PC-3 (cell line): ENCODE data around the gene ZNF311. TPM values are rescaled to one million over a fixed set of nuclear protein-coding genes. Genes with fewer than 3 reads are reported as not detected.

Source experiments
- ATAC-seq: fragments of 200-7000 bp; cut with Tn5 transposase; 2 replicates; pipeline ENCODE4 v1.9.1; 2020; ENCODE audit warnings: mild to moderate bottlenecking, moderate library complexity
- BruUV-seq: library from RNA; stranded (reverse); fragments of 400-500 nt; replicated peaks from 2 replicates; lab custom pipeline; 2021; lab: Mats Ljungman, UMichigan
- CTCF ChIA-PET: fragments of 300-600 bp; sonication (Branson Sonifier 250); formaldehyde crosslinking; loops from one replicate; lab custom pipeline; 2022; ENCODE audit warnings: antibody characterized with exemption; lab: Charles Lee
- POLR2A ChIA-PET: fragments of 300-600 bp; sonication (Branson Sonifier 250); formaldehyde crosslinking; loops from one replicate; lab custom pipeline; 2022; ENCODE audit warnings: antibody characterized with exemption; ENCODE audit not compliant: unreplicated experiment; lab: Charles Lee
- DNase-seq: peaks from one replicate; pipeline ENCODE4 v3.0.0-alpha.2; 2015
- H2AFZ ChIP-seq: fragments of 300-600 bp; sonication (generic); 2 replicates; pipeline ENCODE4 v1.6.0; 2016; ENCODE audit warnings: antibody characterized with exemption, low read length
- H3F3A ChIP-seq: fragments of 300-600 bp; sonication (generic); one replicate; pipeline ENCODE4 v1.6.0; 2017; ENCODE audit warnings: antibody characterized with exemption, low read length, control low read depth, mild to moderate bottlenecking; ENCODE audit not compliant: unreplicated experiment
- H3K27ac ChIP-seq: fragments of 300-600 bp; sonication (generic); 2 replicates; pipeline ENCODE4 v1.5.1; 2016; ENCODE audit warnings: mild to moderate bottlenecking, low read length
- H3K27me3 ChIP-seq: fragments of 300-600 bp; sonication (generic); 2 replicates; pipeline ENCODE4 v1.6.1; 2016; ENCODE audit warnings: low read length, mixed read lengths
- H3K36me3 ChIP-seq: fragments of 300-600 bp; sonication (generic); 2 replicates; pipeline ENCODE4 v1.6.1; 2016; ENCODE audit warnings: low read depth, mixed run types, low read length, mixed read lengths
- H3K4me1 ChIP-seq: fragments of 300-600 bp; sonication (generic); 2 replicates; pipeline ENCODE4 v1.5.1; 2016; ENCODE audit warnings: low read length; ENCODE audit not compliant: insufficient read depth
- H3K4me2 ChIP-seq: fragments of 300-600 bp; sonication (generic); 2 replicates; pipeline ENCODE4 v1.6.0; 2016; ENCODE audit warnings: low read length
- H3K4me3 ChIP-seq: fragments of 300-600 bp; sonication (generic); 2 replicates; pipeline ENCODE4 v1.5.1; 2016; ENCODE audit warnings: mild to moderate bottlenecking, low read length, mixed read lengths
- H3K79me2 ChIP-seq: fragments of 300-600 bp; sonication (generic); 2 replicates; pipeline ENCODE4 v1.6.1; 2017; ENCODE audit warnings: low read length, mixed read lengths
- H3K9ac ChIP-seq: fragments of 300-600 bp; sonication (generic); 2 replicates; pipeline ENCODE4 v1.6.0; 2016; ENCODE audit warnings: mild to moderate bottlenecking, low read length
- H3K9me2 ChIP-seq: fragments of 300-600 bp; sonication (generic); replicated peaks from 2 replicates; pipeline ENCODE4 v1.6.1; 2016; ENCODE audit warnings: mixed run types, low read length, mixed read lengths
- H3K9me3 ChIP-seq: fragments of 300-600 bp; sonication (generic); 2 replicates; pipeline ENCODE4 v1.6.1; 2016; ENCODE audit warnings: low read length, mixed read lengths
- H4K20me1 ChIP-seq: fragments of 300-600 bp; sonication (generic); 2 replicates; pipeline ENCODE4 v1.6.1; 2016; ENCODE audit warnings: low read length, mixed read lengths
- CTCF ChIP-seq: fragments of 300-600 bp; sonication (generic); conservative IDR thresholded peaks from 2 replicates; pipeline ENCODE4 v1.5.1; 2017; ENCODE audit warnings: antibody characterized with exemption, low read depth, mild to moderate bottlenecking, low read length
- EZH2 ChIP-seq: fragments of 300-600 bp; sonication (generic); IDR thresholded peaks from one replicate; pipeline ENCODE4 v1.6.1; 2017; ENCODE audit warnings: antibody characterized with exemption, mild to moderate bottlenecking, low read length; ENCODE audit not compliant: unreplicated experiment
- EZH2phosphoT487 ChIP-seq: fragments of 300-600 bp; sonication (generic); IDR thresholded peaks from 2 replicates; pipeline ENCODE4 v1.6.1; 2018; ENCODE audit warnings: mild to moderate bottlenecking, antibody characterized with exemption, low read length, borderline replicate concordance
- intact Hi-C: fragments of 100-400 bp; cut with micrococcal nuclease; formaldehyde crosslinking; loops from 2 replicates; pipeline ENCODE4 v1.9.0; 2023
- total RNA-seq: library from RNA; depleted of rRNA; stranded (reverse); fragments of >200 nt; gene quantifications from 2 replicates; pipeline ENCODE4 v1.2.3, GENCODE V29; 2014

ZNF311 gene
- total RNA-seq, 1 experiment from 2014 or later = 0.04 TPM

- ChIA-PET POLR2A (no interaction called here), CTCF (interaction anchor here (0.6 to 1.9 kb wide), 2 partner anchors 34 to 902 kb away, joined by 4 to 9 read pairs; partner anchors contain the start of gene ZNF165)
- intact Hi-C loops = loop anchor here (1.0 to 2.0 kb wide), 6 partner anchors 29 to 145 kb away; no protein-coding TSS in a partner anchor
- H3K27me3 ChIP-seq = no peaks in the 10 kb centered on the region
- H3K9me3 ChIP-seq = no peaks in the 10 kb centered on the region
- no peaks in the 10 kb centered on the region for H3K79me2 ChIP-seq
- TF ChIP-seq EZH2phosphoT487 (no peak), CTCF (no peak), EZH2 (no peak)
- peak overlapping the region; percentile 86 for H3K4me2 ChIP-seq
- H2AFZ ChIP-seq = peak overlapping the region; percentile 96
- peak overlapping the region; percentile 92 for H3K4me3 ChIP-seq
- H4K20me1 ChIP-seq = no peaks in the 10 kb centered on the region
- peak; percentile 27 for ATAC-seq
- no peaks in the 10 kb centered on the region for H3K9me2 ChIP-seq
- no peaks in the 10 kb centered on the region for H3K36me3 ChIP-seq
- DNase-seq = peak; percentile 82
- BruUV-seq = no TSS peak
- H3K9ac ChIP-seq = peak overlapping the region; percentile 55
- peak overlapping the region; percentile 11; the same call in 1 of the 2 replicates for H3K27ac ChIP-seq
- H3F3A ChIP-seq = peaks cover 3% of the 10 kb centered on the region
- peaks cover 39% of the 10 kb centered on the region for H3K4me1 ChIP-seq
These were observed 23.2 kb downstream of the ZNF311 start for GRCh38 chr6:28981833-28982475.

- TF ChIP-seq CTCF (peak; percentile 6; the same call in 1 of the 2 replicates), EZH2phosphoT487 (no peak), EZH2 (no peak)
- Histone ChIP-seq H3K27me3 (no peaks in the 10 kb centered on the region), H3K27ac (peak overlapping the region; percentile 60), H3K9me3 (no peaks in the 10 kb centered on the region), H3K36me3 (no peaks in the 10 kb centered on the region), H3K79me2 (no peaks in the 10 kb centered on the region), H3K9ac (peak overlapping the region; percentile 57), H2AFZ (peak overlapping the region; percentile 92), H3K4me2 (peak overlapping the region; percentile 86), H3K9me2 (no peaks in the 10 kb centered on the region), H3F3A (peaks cover 3% of the 10 kb centered on the region), H4K20me1 (no peaks in the 10 kb centered on the region), H3K4me1 (peaks cover 39% of the 10 kb centered on the region), H3K4me3 (peak overlapping the region; percentile 92)
- ATAC-seq = peak; percentile 8
- BruUV-seq = no TSS peak
- intact Hi-C loops = loop anchor here (1.0 kb wide), 2 partner anchors 28 to 40 kb away; no protein-coding TSS in a partner anchor
- POLR2A ChIA-PET = interaction anchor here (1.0 kb wide), 1 partner anchor 86 kb away, joined by 9 read pairs; no protein-coding TSS in a partner anchor
- peak; percentile 88 for DNase-seq
- CTCF ChIA-PET = interaction anchor here (0.6 to 1.9 kb wide), 2 partner anchors 33 to 901 kb away, joined by 4 to 9 read pairs; partner anchors contain the start of gene ZNF165
These were observed 23.7 kb downstream of the ZNF311 start for GRCh38 chr6:28981431-28981832.
